SU-DHL-6 (cell line): ENCODE measurements around the gene MEX3A.

Source experiments
- H2AFZ ChIP-seq: fragments of 200-600 bp; sonication (generic); 2 replicates; pipeline ENCODE4 v1.6.1; 2014; ENCODE audit warnings: low read depth, mild to moderate bottlenecking, moderate library complexity, mixed read lengths, antibody characterized with exemption, low read length; ENCODE audit not compliant: severe bottlenecking
- H3F3A ChIP-seq: fragments of 200-600 bp; shearing (Covaris generic); 2 replicates; pipeline ENCODE4 v1.6.0; 2016; ENCODE audit warnings: antibody characterized with exemption, mild to moderate bottlenecking; ENCODE audit not compliant: insufficient read depth
- H3K27ac ChIP-seq: fragments of 200-600 bp; sonication (generic); 2 replicates; pipeline ENCODE4 v1.5.1; 2016; ENCODE audit warnings: low read depth, mild to moderate bottlenecking, low read length, moderate library complexity, mixed read lengths
- H3K27me3 ChIP-seq: fragments of 200-600 bp; sonication (generic), shearing (Covaris generic); 2 replicates; pipeline ENCODE4 v1.6.0; 2014; ENCODE audit warnings: mild to moderate bottlenecking, low read length
- H3K36me3 ChIP-seq: fragments of 200-600 bp; sonication (generic); 2 replicates; pipeline ENCODE4 v1.6.1; 2014; ENCODE audit warnings: mild to moderate bottlenecking, low read length, mixed read lengths
- H3K4me2 ChIP-seq: fragments of 300-600, 200-600 bp; shearing (Covaris generic), sonication (generic); 2 replicates; pipeline ENCODE4 v1.6.0; 2014; ENCODE audit warnings: low read length, low read depth, mild to moderate bottlenecking; ENCODE audit not compliant: poor library complexity, severe bottlenecking
- H3K4me3 ChIP-seq: fragments of 200-600 bp; sonication (generic); 2 replicates; pipeline ENCODE4 v1.5.1; 2014; ENCODE audit warnings: antibody characterized with exemption, low read length, mild to moderate bottlenecking, mixed read lengths; ENCODE audit not compliant: insufficient read depth, poor library complexity, severe bottlenecking
- H3K79me2 ChIP-seq: fragments of 200-600 bp; sonication (generic); 2 replicates; pipeline ENCODE4 v1.6.1; 2014; ENCODE audit warnings: mild to moderate bottlenecking, low read length, moderate library complexity; ENCODE audit not compliant: insufficient read depth
- H3K9ac ChIP-seq: fragments of 200-600 bp; sonication (generic); 2 replicates; pipeline ENCODE4 v1.7.0; 2014; ENCODE audit warnings: mild to moderate bottlenecking, low read length
- H3K9me2 ChIP-seq: fragments of 200-600 bp; sonication (generic); replicated peaks from 2 replicates; pipeline ENCODE4 v1.6.1; 2014; ENCODE audit warnings: low read length; ENCODE audit not compliant: insufficient read depth
- H3K9me3 ChIP-seq: fragments of 200-600 bp; sonication (generic); 2 replicates; pipeline ENCODE4 v1.6.1; 2014; ENCODE audit warnings: low read length, mixed read lengths; ENCODE audit not compliant: insufficient read depth
- H4K20me1 ChIP-seq: fragments of 200-600 bp; sonication (generic); 2 replicates; pipeline ENCODE4 v1.6.1; 2014; ENCODE audit warnings: low read depth, mild to moderate bottlenecking, antibody characterized with exemption, low read length, moderate library complexity, mixed read lengths
- EZH2phosphoT487 ChIP-seq: fragments of 200-600 bp; sonication (generic), shearing (Covaris generic); conservative IDR thresholded peaks from 2 replicates; pipeline ENCODE4 v1.6.1; 2018; ENCODE audit warnings: mild to moderate bottlenecking, antibody characterized with exemption, low read length, moderate library complexity, mixed read lengths
- TF ChIP-seq, protein P1 (sequence below): fragments of 200-600 bp; sonication (generic); IDR thresholded peaks from one replicate; pipeline ENCODE4 v1.5.1; 2017; ENCODE audit warnings: antibody characterized with exemption, mild to moderate bottlenecking, low read length, moderate library complexity; ENCODE audit not compliant: insufficient read depth, poor library complexity, severe bottlenecking

MEX3A gene

DNA sequence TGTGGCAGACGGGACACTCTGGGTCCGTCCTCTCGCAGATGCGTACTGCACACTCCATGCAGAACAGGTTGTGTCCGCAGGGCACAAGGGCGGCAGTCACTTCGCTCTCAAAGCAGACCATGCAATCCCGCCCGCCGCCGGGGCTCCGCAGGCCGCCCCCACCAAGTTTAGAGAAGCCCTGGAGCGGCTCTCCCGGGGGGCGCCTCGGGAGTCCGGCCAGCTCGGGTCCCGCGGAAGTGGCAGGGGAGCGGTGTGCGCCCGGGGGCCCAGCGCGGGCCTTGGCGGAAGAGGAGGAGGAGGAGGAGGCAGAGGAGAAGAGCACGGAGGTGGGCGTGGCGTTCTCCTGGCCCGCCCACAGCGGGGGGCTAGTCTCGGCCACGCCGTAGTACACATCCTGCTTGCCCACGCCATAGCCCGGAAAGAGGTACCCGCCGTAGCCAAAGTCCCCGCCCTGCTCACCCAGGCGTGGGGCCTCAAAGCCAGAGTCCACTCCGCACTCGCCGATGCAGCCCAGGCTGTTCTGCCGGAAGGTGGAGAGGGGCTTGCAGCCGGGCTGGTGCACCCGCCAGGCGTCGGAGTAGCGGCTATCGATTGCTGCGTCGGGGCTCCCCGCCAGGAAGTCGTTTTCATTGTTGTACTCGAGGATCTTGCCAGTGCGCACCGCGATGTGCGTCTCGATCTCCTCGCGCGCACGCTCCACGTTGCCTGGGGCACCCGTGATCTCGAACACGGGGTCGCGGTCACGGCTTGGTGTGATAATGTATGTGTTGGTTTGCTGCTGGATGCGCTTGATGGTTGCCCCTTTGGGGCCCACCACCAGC lies 5.4 kb downstream of the MEX3A start:
- no peaks in the 10 kb centered on the region for H3F3A ChIP-seq
- peak overlapping the region; percentile 40 for H3K4me2 ChIP-seq
- no peak overlapping the region for H3K27ac ChIP-seq
- H3K36me3 ChIP-seq = no peaks in the 10 kb centered on the region
- H3K9me3 ChIP-seq = no peaks in the 10 kb centered on the region
- no peaks in the 10 kb centered on the region for H3K27me3 ChIP-seq
- H3K9me2 ChIP-seq = no peaks in the 10 kb centered on the region
- no peaks in the 10 kb centered on the region for H4K20me1 ChIP-seq
- no peak overlapping the region for H2AFZ ChIP-seq
- TF ChIP-seq EZH2phosphoT487 = no peak
- TF ChIP-seq, protein P1, sequence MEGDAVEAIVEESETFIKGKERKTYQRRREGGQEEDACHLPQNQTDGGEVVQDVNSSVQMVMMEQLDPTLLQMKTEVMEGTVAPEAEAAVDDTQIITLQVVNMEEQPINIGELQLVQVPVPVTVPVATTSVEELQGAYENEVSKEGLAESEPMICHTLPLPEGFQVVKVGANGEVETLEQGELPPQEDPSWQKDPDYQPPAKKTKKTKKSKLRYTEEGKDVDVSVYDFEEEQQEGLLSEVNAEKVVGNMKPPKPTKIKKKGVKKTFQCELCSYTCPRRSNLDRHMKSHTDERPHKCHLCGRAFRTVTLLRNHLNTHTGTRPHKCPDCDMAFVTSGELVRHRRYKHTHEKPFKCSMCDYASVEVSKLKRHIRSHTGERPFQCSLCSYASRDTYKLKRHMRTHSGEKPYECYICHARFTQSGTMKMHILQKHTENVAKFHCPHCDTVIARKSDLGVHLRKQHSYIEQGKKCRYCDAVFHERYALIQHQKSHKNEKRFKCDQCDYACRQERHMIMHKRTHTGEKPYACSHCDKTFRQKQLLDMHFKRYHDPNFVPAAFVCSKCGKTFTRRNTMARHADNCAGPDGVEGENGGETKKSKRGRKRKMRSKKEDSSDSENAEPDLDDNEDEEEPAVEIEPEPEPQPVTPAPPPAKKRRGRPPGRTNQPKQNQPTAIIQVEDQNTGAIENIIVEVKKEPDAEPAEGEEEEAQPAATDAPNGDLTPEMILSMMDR = no peak
- no peaks in the 10 kb centered on the region for H3K79me2 ChIP-seq
- H3K4me3 ChIP-seq = peak overlapping the region; percentile 16
- peak overlapping the region; percentile 50 for H3K9ac ChIP-seq

DNA sequence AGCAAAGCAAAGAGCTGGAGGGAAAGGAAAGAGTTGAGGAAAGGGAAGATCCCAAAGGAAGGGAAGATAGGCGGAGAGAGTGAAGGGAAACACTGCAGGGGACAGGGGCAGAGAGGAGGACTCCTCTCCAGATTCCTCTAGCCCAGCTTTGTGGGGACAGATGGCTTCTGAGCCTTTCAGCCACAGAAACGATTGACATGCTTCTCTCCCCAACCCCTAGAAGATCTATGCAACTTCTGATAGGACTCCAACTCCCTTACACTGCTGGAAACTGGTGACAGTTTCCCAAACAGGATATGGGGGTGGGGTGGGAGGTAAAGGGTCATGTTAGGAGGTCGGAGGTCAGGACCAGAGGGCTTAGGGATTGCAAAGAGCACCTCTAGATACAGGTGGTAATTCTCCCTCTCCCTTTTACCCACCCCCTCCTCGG lies 6.5 kb downstream of the MEX3A start:
- Histone ChIP-seq H3K9me2 (no peaks in the 10 kb centered on the region), H3K27me3 (no peaks in the 10 kb centered on the region), H2AFZ (no peak overlapping the region), H3K4me2 (peak overlapping the region; percentile 40), H3F3A (no peaks in the 10 kb centered on the region), H3K27ac (no peak overlapping the region), H3K36me3 (no peaks in the 10 kb centered on the region), H3K4me3 (no peak overlapping the region), H3K79me2 (no peaks in the 10 kb centered on the region), H3K9me3 (no peaks in the 10 kb centered on the region), H4K20me1 (no peaks in the 10 kb centered on the region), H3K9ac (peak overlapping the region; percentile 50)
- no peak for TF ChIP-seq EZH2phosphoT487
- TF ChIP-seq, protein P1 = no peak

DNA sequence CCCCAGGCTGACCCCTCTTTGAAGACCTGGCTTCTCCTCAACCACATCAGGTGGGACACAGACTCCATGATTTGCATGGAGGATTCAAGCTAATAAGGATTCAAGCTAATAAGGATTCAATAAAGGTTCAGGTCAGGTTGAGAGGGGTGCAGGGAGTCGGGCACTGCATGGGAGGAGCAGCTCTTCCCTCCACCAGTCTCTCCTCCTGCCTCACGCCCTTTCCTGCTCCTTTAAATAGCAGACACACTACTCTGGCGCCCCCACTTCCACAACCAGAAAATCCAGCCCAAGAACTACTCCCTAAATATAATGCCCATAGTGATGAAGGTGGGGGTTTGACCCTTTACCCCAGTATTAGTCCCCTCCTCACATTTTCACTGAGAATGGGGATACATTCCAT lies 7.1 kb downstream of the MEX3A start:
- Histone ChIP-seq H3K36me3 (no peaks in the 10 kb centered on the region), H3K9me3 (no peaks in the 10 kb centered on the region), H3K27me3 (no peaks in the 10 kb centered on the region), H3K9me2 (no peaks in the 10 kb centered on the region), H3K4me3 (no peak overlapping the region), H3F3A (no peaks in the 10 kb centered on the region), H4K20me1 (no peaks in the 10 kb centered on the region), H3K27ac (no peak overlapping the region), H3K9ac (no peak overlapping the region), H3K4me2 (no peak overlapping the region), H3K79me2 (no peaks in the 10 kb centered on the region), H2AFZ (no peak overlapping the region)
- TF ChIP-seq EZH2phosphoT487 = no peak
- TF ChIP-seq, protein P1 = no peak
